GM18909 (cell line): ENCODE results near the gene RBBP5.

ENCODE experiments used
- ATAC-seq: cut with Tn5 transposase; IDR thresholded peaks from one replicate; pipeline ENCODE4 v1.9.1; 2021; ENCODE audit warnings: mild to moderate bottlenecking; ENCODE audit not compliant: unreplicated experiment, poor library complexity

Gene RBBP5

DNA sequence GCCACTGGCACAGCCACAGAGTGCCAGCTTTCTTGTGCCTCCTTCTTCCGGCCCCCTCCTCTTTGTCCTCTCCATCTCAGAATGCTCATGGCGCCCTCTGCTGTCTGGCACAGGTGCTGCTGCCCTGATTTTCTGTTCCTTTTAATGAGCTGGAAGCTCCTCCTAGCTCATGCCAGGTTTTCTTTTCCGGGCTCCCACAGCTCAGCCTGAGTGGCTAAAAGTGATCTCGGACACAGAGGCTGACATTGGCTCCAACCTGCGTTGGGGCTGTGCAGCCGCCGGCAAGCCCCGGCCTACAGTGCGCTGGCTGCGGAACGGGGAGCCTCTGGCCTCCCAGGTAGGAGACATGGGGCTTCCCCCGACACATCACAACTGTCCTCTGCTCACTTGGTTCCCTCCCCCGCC, 60.1 kb downstream of the RBBP5 start:
- no peak for ATAC-seq

DNA sequence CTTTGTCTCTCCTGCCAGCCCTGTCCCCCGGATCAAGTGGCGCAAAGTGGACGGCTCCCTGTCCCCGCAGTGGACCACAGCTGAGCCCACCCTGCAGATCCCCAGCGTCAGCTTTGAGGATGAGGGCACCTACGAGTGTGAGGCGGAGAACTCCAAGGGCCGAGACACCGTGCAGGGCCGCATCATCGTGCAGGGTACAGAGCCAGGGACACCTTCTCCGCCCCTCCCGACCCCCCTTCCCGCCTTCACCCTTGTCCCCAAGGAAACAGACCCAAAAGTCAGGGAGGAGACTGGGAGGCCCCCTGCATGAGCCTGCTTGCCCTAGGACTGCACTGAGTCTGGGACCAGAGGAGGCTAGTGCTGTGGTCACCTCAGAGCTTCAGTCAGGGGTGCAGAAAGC, 60.6 kb downstream of the RBBP5 start:
- no peak for ATAC-seq

DNA sequence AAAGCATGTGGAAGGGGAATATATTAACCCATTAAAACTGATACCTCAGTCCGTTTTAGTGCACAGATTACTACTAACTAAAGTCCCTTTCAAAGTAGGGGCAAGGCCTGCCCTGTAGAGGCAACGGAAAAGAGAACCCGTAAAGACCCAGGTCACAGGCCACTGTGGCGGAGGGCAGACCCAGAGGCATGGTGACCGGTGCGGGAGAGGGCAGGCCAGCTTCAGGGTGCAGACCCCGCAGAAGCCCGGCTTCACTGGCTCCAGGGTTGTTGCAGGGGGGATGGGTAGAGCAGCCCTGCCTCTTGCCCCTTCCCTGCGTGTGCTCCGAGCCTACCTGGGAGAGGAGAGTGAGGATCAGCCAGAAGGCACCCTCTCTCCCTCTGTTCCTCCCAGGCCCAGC, 61.0 kb downstream of the RBBP5 start:
- ATAC-seq, result no peak

DNA sequence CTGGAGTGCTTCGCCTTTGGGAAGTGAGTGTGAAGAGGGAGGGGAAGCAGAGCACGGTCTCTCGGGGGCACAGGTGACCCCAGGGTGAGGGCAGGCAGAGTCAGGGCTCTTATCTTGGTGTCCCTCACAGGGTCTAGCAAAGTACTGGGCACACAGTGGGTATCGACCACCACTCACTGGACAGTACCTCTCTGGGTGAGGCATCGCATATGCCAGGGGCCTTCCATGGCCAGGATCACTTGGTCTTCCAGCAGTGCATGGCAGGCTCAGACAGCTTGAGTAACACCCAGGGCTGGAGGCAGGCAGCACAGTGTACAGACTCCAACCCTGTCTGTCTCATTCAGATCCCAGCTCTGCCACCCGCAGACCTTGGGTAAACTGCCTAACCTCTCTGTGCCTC, 62.1 kb downstream of the RBBP5 start:
- no peak for ATAC-seq

DNA sequence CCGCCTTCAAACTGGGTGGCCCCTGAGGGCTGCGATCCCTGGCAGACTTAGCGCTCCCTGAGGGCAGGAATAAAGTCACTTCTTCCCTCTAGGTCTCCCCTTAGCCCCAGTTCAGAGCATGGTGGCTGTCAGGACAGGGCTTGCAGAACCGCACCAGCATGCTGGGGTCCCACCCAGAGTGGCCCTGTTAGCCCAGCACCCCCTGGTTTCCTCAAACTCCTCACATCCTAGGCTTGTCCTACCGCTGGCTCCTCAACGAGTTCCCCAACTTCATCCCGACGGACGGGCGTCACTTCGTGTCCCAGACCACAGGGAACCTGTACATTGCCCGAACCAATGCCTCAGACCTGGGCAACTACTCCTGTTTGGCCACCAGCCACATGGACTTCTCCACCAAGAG, 62.9 kb downstream of the RBBP5 start:
- ATAC-seq, result no peak

DNA sequence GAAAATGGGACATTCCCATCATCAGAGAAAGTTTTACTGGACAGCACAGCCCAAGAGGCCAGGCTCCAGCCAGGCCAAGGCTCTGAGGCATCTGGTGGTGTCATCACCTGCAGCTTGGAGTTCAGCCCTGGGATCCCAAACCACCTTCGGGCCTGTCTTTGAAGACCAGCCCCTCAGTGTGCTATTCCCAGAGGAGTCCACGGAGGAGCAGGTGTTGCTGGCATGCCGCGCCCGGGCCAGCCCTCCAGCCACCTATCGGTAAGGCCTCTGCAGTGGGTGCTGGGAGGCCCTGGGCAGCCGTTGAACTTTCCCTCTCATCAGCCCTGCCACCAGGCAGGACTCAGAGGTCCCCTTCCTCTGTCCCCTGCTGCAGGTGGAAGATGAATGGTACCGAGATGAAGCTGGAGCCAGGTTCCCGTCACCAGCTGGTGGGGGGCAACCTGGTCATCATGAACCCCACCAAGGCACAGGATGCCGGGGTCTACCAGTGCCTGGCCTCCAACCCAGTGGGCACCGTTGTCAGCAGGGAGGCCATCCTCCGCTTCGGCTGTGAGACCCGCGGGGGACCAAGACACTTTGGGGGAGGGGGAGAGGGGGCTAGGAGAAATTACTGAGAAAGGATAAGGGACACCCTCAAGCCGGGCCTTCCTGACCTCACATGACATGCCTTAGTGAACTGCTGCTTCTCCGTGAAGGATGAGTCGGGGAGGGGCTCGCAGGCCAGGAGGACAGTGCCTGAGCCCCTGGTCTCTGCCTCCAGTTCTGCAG, 63.8 kb downstream of the RBBP5 start:
- ATAC-seq, result no peak

DNA sequence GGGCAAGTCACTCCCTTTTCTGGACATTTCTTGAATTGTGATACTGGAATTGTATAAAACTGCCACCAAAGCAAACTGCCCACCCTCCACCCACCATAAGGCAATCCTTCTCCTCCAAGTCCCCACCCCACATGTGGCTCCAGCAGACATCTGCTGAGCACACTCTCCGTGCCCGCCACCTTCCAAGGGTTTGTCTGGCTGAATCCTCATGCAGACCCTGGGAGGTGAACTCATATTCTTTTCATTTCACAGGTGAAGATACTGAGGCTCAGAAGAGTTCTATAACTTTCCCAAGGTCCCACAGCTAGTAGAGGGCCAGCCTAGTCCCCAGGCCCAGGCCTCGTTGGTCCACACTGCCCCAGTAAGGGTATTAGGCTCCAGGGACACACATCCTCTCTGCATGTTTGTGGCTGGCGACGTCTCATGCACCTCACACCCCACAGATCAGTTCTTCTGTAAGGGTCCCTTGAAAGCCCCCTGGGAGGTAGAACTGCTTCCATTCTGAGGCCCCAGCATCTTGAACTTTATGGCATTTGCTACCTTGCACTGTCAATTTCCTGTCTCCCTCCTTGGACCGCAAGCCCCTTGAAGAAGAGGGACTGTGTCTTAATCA, 64.7 kb downstream of the RBBP5 start:
- ATAC-seq, result no peak

DNA sequence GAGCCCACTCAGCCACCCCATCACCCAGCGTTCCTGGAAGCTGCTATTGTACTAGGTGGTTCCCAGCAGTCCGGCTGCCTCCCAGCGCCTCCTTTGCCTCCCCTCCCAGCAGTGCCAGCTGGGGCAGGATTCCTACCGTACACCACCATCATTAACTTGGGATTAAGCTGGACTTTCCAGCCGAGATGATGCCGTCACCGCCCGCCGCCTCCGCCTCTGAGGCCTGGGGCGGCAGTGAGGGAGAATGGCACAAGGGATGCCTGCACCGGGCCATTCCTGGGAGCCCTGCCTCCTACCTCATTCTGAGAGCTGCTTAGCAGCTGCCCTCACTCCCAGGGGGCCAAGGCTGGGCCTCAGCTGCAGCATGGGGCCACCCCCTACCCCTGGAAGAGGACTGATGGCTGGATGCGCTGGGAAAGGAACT, 65.6 kb downstream of the RBBP5 start:
- no peak for ATAC-seq

DNA sequence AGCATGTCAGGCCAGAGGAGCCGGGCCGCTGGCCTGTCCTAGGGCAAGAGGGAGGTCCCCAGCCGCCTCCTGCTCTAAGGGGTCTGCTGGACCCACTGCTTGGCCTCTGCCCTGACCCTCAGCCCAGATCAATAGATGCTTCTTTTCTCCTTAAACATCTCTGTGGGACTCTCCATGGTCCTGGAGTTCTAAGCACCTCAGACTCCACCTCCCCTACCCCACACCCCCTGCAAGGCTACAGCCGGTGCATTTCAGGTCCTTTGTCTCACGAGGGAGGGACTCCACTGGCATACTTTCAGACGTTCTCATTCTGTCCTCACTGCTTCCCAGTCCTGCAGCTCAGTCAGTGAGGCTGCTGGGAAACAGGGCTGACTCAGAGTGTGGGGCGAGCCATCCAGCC, 67.8 kb downstream of the RBBP5 start:
- no peak for ATAC-seq

DNA sequence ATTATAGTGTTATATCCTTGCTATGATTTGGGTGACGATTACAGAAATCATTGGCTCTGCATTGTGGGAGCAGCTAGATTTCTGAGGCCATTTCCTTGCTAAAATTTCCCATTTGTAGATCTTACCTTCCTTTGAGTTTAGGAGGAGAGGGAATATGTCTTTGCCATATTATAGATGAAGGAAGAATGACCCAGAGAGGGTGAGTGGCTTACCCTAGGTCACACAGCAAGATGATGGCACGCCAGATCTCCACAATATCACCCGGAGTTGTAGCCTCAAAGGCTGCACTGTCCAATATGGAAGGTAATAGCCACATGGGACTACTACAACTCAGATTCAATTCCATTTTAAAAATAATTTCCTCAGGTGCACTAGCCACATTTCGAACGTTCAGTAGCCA, 68.5 kb downstream of the RBBP5 start:
- ATAC-seq, result no peak

DNA sequence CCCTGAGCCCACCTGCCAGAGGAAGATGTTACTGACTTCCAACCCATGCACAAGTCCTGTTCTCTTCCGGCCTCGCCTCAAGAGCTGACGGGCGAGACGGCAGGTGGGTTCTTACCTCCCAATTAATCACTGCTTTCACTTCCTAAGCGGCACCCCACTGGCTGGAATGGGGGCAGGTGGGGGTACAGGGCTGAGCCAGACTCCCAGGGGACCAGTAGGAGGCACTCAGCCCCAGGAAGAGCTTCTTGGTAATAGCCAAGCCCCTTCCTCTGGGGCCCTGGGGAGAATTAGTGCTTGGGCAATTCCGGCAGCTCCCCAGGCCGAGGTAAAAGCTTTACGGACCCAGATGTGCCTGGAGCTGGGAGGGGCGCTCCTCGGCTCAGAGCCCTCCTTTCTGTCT, 69.1 kb downstream of the RBBP5 start:
- ATAC-seq, result no peak

DNA sequence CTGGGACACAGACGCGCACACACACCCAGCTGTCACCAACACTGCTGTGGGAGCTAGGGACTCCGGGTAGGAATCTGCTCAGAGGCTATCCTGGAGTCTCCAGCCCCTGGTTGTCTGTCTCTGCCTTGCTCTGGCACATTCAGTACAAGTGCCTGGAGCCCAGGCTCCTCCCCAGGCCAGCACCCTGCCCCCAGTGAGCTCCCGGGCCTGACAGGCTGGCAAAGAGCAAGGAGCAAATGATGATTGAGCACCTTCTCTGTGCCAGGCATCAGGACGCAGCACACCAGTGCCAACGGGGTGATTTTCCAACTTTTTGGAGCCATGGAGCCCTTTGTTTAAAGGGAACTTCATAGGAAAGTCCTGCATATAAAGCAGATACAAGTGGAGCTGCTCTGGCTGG, 72.3 kb downstream of the RBBP5 start:
- ATAC-seq, result no peak

DNA sequence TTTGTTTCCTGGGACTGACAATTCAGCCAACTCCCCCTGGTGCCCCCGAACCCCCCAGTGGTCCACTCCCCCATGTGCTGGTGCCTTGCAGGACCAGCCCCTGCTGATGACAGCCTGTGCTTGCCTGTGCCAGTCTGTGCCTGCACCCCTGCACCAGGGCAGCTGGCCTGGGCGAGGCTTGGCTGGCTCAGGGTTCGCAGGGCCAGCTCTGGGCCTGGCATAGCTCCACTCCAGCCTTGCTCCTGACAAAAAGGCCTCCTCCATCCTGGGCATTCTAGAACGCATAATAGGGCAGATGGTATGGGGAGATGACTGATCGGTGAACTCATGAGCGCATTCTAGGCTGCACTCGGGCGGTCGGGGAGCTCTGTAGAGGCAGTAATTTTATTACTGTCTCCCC, 73.4 kb downstream of the RBBP5 start:
- no peak for ATAC-seq

DNA sequence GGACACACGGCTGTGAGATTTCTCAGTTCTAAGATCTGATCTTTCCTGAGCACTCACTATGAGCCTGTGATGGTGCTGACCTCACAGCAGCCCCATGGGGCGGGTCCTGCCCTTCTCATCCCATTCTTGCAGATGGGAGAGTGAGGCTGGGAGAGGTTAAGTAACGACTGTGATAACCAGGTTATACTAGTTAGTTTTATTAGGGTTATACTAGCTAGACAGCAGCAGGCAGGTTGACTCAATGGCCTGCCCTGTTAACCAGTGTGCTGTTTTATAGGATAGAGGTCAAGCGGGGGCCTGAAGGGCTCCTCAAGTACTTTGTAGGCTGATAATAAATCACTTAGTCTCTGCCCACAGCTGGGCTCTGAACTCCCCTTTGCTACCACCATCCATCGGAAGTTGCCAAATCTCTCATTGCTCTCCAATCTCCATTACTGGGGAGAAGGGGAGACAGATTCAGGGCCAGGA, 74.0 kb downstream of the RBBP5 start:
- ATAC-seq, result no peak

DNA sequence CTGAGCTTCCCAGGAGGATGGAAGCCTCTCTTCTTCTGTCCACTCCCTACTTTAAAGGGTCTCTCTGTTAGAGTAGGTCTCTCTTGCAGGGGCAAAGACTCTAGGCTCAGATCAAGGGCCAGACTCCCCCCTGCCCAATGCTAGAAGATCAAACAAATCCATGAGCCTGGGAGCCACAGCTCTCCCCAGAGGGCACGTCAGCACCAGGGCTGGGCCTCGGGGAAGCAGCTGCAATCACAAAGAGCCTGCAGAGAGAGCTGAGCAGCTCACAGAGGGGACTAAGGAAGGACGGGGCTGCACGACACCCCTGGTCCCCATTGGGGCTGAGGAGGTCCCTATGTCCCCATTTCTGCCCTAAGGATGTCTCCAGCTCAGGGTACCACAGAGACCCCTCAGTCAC, 74.9 kb downstream of the RBBP5 start:
- no peak for ATAC-seq

DNA sequence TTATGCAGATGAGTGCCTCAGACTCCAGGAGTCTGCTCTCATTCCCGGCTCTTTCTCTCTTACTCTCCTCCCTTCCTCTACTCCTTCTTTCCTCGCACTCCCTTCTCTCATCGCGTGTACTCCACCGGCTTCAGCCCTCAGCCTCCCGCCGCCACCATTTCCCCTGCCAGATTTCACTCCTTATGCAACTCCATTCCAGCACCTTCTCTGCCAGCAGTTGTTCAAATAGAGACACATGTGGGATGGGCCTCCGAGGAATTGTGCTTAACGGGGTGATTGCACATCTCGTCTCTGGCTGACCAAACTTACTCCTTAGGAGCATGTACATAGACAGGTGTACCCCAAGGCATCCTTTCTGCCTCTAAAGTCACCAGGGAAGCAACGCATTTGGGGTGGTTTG, 76.6 kb downstream of the RBBP5 start:
- no peak for ATAC-seq

DNA sequence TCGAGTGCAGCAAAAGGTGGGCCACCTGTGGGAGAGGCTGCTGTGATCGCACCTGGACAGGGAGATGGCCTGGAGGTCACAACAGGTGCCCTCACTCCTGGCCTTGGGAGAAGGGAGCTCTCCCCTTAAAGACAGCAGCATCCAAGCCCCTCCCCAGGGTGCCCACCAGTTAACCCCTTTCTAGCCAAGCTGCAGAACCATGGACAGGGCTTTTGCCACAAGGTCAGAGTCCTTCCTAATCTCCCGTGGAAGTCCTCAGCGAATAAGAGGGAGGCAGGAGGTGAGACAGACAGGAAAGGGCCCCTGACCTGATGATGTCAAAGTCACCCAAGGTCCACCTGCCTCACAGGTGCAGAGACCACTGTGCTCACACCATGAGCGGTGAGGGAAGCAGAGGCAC, 77.0 kb downstream of the RBBP5 start:
- no peak for ATAC-seq

DNA sequence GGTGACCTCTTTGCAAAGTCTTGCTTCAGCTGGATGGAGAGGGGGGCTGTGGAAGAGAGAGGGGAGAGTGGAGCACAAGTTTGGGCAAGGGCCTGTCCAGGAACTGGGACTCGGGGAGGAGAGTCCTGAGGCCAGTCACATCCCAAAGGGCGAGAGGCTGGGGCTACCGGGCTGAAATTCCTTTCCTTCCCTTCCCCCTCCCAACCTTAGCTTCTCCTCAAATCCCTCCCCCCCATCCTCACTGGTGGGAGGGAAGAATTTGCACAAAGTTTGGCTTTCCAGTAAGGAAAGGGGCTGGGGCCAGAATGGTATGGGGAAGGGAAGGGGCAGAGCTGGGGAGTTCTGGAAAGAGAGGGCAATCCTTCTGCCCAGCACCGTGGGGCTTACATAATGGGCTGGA, 77.9 kb downstream of the RBBP5 start:
- ATAC-seq, result no peak

DNA sequence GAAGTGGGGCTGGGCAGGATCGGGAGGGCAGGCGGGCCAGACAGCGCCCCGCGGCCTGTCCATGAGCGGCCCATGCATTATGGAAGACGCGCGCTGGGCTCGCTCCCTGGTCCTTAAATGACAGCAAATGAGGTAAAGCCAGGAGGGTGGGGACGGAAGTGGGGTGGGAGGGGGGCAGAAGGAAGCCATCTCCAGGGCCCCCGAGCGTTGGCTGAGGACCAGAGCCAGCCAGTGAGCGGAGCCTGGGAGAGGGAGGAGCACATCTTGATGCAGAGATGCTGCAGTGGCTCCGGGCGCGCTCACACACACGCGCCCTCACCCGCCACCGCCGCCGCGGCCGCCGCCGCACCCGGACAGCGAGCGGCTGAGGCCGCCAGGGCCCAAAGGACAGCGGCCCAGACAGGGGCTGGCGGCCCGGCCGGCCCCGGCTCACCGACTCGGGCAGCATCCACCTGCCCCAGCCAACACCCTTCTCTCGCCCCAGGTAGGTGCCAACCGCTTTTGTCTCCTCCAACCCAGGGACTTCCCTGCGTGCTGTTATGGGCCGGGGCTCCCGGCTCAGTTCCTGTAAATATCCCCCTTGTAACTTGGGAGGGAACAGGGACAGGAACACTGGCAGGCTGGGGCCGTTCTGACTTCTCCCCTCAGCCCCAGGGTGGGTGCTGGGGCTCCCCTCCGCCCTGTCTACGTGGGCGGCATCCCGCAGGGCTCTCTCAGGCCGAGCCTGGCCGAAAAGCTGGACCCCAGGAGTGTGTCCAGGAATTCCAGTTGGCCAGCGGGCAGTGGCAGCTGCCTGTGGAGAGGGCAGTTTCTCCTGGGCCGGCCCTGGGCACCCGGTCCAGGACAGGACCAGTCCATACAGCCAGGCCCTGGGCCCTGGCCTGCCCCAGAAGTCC, 78.6 kb downstream of the RBBP5 start, which contains the start of gene CNTN2:
TSS of gene CNTN2 (plus strand) at position 302 of the 896 bp plus-strand sequence. CDS start 9,974 bp downstream, outside the sequence.
- ATAC-seq, result no peak

DNA sequence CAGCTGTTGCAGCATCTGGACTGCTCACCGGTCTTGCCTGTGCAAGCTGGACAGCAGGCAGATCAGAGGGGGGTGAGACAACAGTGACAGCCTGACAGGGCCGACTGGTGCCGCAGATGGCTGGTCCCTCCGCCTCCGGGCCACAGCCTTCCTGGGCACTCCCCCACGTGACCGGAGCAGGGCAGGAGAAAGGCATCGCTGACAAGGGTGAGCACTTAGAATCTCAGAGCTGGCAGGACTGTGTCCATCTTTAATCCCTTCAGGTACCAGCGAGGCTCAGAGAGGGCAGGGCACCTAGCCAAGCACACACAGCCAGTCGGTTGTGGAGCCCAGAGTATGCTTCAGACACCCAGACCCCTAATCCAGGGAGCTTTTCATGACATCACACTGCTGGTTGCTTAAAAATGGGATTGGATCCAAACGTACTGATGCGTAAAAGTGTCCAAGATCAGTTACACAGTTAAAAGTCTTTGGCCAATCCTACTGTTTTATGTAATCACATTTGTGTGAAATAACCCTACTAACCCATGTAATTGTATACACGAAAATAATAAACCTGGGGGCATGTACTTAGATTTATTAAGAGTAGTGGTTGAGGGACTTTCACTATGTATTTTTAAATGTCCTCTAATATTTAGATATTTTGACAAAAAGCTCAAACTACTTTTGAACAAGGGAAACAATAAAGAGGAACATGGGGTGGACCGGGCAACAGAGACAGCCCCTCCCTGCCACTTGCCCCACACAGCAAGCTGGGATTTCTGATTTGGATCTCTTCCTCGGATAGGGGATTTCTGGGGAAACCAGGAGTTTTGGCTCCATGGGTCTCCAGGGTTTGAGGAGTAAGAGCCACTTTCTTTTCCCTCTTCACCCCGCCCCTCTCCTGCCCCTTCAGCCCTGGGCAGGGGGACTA, 79.5 kb downstream of the RBBP5 start:
- no peak for ATAC-seq
